Measurements from ENCODE around the gene CHRNA7. TPM values are rescaled to one million over a fixed set of nuclear protein-coding genes. Genes with fewer than 3 reads are reported as not detected.

CHRNA7 gene
- total RNA-seq, 4 donors from 2014 or later, result 0.23 to 6.1 (median 1.3) TPM

GRCh38 chr15:32120577-32121383, 90.5 kb downstream of the CHRNA7 start:
- DNase-seq (ENCODE audit: low spot score in 2 of 2), result no peak
- WGBS, result 79% methylated on average over 5 of the region's 23 CpGs
- H3K4me3 ChIP-seq, result no peak overlapping the region
- H3K4me1 ChIP-seq, result no peaks in the 10 kb centered on the region
- no peak for TF ChIP-seq POLR2AphosphoS5 (IDR thresholded peaks at IDR 0.05)
- TF ChIP-seq, protein P1, sequence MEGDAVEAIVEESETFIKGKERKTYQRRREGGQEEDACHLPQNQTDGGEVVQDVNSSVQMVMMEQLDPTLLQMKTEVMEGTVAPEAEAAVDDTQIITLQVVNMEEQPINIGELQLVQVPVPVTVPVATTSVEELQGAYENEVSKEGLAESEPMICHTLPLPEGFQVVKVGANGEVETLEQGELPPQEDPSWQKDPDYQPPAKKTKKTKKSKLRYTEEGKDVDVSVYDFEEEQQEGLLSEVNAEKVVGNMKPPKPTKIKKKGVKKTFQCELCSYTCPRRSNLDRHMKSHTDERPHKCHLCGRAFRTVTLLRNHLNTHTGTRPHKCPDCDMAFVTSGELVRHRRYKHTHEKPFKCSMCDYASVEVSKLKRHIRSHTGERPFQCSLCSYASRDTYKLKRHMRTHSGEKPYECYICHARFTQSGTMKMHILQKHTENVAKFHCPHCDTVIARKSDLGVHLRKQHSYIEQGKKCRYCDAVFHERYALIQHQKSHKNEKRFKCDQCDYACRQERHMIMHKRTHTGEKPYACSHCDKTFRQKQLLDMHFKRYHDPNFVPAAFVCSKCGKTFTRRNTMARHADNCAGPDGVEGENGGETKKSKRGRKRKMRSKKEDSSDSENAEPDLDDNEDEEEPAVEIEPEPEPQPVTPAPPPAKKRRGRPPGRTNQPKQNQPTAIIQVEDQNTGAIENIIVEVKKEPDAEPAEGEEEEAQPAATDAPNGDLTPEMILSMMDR (IDR thresholded peaks at IDR 0.05), result no peak
- no peak for TF ChIP-seq POLR2A (IDR thresholded peaks at IDR 0.05)
- no peak for TF ChIP-seq EP300 (IDR thresholded peaks at IDR 0.05)
- H3K27ac ChIP-seq, result no peak overlapping the region
- H3K36me3 ChIP-seq, result no peaks in the 10 kb centered on the region
- no peaks in the 10 kb centered on the region for H3K9me3 ChIP-seq
- H3K27me3 ChIP-seq, result no peaks in the 10 kb centered on the region

DNA sequence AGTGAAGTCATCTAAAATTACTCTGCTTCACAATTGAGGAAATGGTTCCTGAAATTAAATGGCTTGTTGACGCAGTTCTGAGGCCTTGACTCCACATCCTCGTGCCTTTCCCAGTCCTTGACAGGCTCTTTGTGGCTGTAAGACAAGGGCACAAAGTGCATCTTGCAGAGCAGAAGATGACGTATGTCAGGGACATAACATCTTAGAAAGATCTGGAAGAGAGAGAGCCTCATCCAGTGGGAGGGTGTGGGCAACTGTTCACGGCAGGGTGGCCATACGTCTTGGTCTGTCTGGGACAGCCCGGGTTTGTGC, 91.0 kb downstream of the CHRNA7 start:
- TF ChIP-seq EP300 (IDR thresholded peaks at IDR 0.05) (no peak), POLR2AphosphoS5 (IDR thresholded peaks at IDR 0.05) (no peak), POLR2A (IDR thresholded peaks at IDR 0.05) (no peak)
- TF ChIP-seq, protein P1 (IDR thresholded peaks at IDR 0.05), result no peak
- no peak overlapping the region for H3K4me3 ChIP-seq
- DNase-seq (ENCODE audit: low spot score in 2 of 2), result no peak
- H3K36me3 ChIP-seq, result no peaks in the 10 kb centered on the region
- no peak overlapping the region for H3K27ac ChIP-seq
- H3K27me3 ChIP-seq, result no peaks in the 10 kb centered on the region
- no peaks in the 10 kb centered on the region for H3K4me1 ChIP-seq
- WGBS, result 86% methylated on average over 6 of the region's 6 CpGs
- no peaks in the 10 kb centered on the region for H3K9me3 ChIP-seq

GRCh38 chr15:32122013-32122412, 91.7 kb downstream of the CHRNA7 start:
- 87% methylated on average over 3 of the region's 4 CpGs for WGBS
- Histone ChIP-seq H3K36me3 (no peaks in the 10 kb centered on the region), H3K4me3 (no peak overlapping the region), H3K9me3 (no peaks in the 10 kb centered on the region), H3K27ac (no peak overlapping the region), H3K27me3 (no peaks in the 10 kb centered on the region), H3K4me1 (no peaks in the 10 kb centered on the region)
- TF ChIP-seq POLR2AphosphoS5 (IDR thresholded peaks at IDR 0.05) (no peak), EP300 (IDR thresholded peaks at IDR 0.05) (no peak), POLR2A (IDR thresholded peaks at IDR 0.05) (no peak)
- TF ChIP-seq, protein P1 (IDR thresholded peaks at IDR 0.05), result no peak
- no peak for DNase-seq (ENCODE audit: low spot score in 2 of 2)

- no peak overlapping the region for H3K4me3 ChIP-seq
- no peak overlapping the region for H3K27ac ChIP-seq
- no peak for DNase-seq (ENCODE audit: low spot score in 2 of 2)
- no peaks in the 10 kb centered on the region for H3K4me1 ChIP-seq
- 70% methylated on average over 3 of the region's 3 CpGs for WGBS
- no peak for TF ChIP-seq POLR2AphosphoS5 (IDR thresholded peaks at IDR 0.05)
- no peak for TF ChIP-seq POLR2A (IDR thresholded peaks at IDR 0.05)
- no peak for TF ChIP-seq EP300 (IDR thresholded peaks at IDR 0.05)
- TF ChIP-seq, protein P1 (IDR thresholded peaks at IDR 0.05), result no peak
- no peaks in the 10 kb centered on the region for H3K27me3 ChIP-seq
- no peaks in the 10 kb centered on the region for H3K36me3 ChIP-seq
- H3K9me3 ChIP-seq, result no peaks in the 10 kb centered on the region
Measured at GRCh38 chr15:32123473-32123872, 93.2 kb downstream of the CHRNA7 start.

GRCh38 chr15:32124726-32125125, 94.4 kb downstream of the CHRNA7 start:
- no peaks in the 10 kb centered on the region for H3K9me3 ChIP-seq
- DNase-seq (ENCODE audit: low spot score in 2 of 2), result no peak
- no peaks in the 10 kb centered on the region for H3K27me3 ChIP-seq
- no peaks in the 10 kb centered on the region for H3K36me3 ChIP-seq
- WGBS, result 57% methylated on average over 4 of the region's 4 CpGs
- TF ChIP-seq POLR2AphosphoS5 (IDR thresholded peaks at IDR 0.05) (no peak), EP300 (IDR thresholded peaks at IDR 0.05) (no peak), POLR2A (IDR thresholded peaks at IDR 0.05) (no peak)
- TF ChIP-seq, protein P1 (IDR thresholded peaks at IDR 0.05), result no peak
- no peaks in the 10 kb centered on the region for H3K4me1 ChIP-seq
- no peak overlapping the region for H3K4me3 ChIP-seq
- no peak overlapping the region for H3K27ac ChIP-seq
